ENCODE data around the gene CNNM3.
"Not testable (repeated sequence)": the region's sequence is repeated elsewhere in the genome, so short reads cannot be mapped to it uniquely, and the experiment has no call there.

The CNNM3 gene

DNA sequence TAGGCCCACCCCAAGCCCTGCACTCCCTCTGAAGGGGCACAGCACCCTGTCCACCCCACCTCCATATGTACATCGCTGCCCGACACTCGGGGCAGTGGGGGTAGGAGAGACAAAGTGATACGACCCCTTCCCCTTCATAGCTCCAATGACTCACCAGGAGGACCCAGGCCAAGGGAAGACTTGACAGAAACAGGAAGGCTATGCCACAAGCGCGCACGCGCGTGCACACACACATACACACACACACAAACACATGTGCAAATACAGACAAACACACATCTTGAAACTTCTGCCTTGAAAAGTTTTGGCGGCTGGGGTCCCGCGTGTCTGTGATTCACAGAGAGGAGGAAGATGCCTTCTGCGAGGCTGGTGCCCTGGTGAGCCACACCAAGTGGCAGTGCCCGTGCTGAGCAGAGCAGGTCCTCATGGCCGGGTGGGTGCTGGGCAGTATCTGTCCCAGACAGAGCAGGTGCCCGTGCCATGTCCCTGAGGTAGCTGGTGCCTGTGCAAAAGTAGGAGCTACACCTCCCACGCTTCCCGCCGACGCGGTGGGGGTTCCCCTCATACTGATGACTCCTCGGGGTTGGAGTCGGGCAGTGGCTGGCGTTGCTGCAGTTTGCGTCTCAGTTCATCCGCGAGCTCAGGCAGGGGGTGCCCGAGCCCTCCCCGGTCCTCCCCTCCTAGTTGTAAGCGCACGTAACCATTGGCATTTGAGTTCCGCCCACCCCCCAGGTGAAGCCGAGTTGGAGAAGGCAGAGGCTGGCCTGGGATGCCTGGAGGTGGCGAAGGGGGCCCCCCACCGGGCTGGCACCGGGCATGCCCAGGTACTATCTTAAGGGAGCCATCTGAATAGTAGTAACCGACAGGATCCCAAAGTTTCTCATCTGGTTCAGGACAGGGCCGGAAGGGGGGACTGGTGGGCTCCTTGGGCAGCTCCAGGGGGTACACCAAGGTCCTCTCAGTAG lies 44.3 kb downstream of the CNNM3 start:
- DNase-seq = peak in 1 of 51 donors; percentile 19

DNA sequence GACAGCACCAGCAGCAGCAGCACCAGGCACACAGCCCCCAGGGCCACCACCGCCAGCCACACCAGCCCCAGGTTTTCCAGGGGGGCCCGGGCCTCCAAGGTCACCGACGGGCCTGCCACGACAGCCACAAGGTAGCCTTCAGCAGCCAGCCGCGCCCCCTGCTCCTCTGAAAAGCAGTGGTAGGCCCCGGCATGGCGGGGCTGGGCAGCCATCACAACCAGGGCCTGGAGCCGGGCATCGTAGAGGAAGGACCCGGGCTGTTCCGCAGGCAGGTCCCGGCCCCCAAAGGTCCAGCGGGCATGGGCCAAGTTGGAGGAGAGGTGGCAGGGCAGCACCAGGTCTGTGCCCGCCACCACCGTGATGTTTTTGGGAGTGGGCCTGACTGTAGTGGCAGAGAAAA lies 45.0 kb downstream of the CNNM3 start:
- no peak for DNase-seq

DNA sequence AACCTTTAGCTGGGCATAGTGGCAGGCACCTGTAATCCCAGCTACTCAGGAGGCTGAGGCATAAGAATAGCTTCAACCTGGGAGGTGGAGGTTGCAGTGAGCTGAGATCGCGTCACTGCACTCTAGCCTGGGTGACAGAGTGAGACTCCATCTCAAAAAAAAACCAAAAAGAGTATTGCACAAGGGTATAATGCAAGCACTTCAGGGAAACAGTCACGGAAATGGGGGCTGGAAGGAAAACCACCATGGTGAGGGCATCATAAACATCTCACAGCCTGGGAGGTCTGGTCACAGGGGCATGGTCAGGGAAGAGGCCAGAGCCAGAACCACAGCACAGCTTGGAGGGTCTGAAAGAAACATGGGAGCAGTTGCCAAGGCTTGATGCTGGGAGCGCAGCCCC lies 47.0 kb downstream of the CNNM3 start:
- not testable (repeated sequence) for DNase-seq

DNA sequence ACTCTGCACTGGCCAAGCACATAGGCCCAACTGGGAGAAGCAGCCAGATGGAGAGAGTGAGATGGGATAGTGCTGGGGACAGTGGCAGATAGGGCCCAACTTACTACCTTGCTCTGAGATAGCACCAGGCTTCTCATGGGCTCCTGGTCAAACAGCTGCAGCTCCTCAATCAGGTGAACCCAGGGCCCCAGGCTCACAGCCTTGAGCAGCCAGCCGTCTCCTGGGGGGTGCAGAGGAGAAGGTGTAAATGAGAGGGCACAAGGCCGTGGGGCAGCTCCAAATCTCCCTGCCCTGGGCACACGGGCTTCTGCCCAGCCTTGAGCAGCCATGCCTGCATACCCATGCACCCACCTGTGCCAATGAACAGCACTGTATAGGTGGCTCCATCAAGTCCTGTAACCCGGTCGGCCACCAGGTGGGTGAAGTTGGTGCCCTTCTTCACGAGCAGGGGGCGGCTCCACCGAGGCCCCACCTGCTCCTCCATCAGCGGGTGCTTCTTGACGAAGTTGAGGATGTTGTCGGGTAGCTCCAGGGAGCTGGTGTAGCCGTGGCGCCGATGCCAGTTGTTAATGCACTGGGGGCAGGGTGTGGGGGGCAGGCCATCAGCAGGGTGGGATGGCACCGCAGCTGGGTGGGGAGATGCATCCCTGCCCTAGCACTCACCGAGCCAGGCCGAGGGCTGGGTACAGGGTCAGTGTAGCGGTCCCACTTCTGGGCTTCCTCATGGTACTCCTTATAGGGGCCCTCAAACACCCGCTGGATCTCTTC lies 47.7 kb downstream of the CNNM3 start:
- DNase-seq = no peak

DNA sequence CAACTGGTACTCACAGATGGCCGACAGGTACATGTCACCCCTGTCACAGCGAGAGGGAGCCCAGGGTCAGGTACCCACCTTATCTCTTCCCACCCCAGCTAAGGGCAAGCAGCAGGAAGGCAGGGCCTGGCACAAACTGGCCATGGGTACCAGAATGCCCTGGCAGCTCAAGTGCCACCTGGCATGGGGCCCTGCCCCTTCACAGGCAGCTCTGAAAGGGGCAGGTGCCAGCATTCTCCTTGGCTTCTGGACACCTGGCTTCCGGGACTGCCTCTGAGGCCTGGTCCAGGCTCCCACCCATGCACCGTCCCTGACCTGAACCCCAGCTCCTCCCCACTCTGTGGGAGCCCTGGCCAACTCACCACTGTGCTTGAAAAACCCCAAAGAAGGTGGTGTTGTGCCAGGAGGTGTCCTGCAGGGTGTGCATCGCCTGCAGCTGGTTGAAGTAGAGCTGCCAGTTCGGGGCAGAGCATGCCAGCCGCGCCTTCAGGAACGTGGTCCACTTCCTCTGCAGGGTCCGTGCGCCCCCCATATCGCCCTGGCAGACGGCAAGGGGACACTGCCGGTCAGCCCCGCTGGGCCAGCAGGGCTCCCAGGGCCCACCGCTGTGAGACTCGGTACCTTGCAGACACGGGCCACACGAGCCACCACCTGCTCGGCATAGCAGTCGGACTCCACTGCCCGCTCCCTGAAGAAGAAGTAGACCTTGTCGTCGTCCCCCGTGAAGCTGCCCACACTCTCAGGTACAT lies 48.4 kb downstream of the CNNM3 start:
- no peak for DNase-seq

DNA sequence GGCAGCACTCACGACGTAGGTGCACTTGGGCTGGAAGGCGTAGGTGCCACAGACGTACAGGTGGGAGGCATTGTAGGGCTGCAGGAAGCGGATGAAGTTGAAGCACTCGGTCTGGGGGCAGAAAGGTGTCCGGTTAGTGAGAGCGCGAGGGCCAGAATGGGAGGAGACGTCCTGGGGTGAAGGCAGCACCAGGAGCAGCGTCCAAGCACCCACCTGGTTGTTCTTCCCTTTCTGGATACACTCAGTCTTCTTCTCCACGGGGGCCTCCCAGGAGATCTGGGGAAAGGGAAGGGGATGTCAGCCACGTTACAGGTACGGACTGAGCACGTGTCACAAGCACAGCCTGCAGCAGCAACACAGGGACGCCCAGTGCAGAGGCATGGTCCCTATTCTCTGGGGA lies 49.6 kb downstream of the CNNM3 start:
- no peak for DNase-seq

DNA sequence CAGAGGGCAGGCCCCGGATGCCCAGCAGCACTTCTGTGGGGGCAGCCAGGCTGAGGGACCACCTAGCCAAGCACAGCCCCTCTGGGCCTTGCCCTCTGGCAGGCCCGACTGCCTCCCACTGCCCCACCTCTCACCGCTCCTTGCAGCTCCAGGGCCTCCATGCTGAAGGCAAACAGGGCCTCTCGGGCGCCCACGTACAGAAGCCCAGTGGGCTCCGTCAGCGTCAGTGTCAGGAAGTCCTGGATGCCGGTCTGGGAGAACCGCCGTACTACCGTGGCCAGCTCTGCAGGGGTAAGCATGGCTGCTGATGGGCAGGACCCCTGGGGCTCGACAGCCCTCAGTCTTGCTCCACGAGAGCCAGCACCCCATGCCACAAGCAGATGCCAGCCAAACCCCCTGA lies 50.1 kb downstream of the CNNM3 start:
- no peak for DNase-seq

DNA sequence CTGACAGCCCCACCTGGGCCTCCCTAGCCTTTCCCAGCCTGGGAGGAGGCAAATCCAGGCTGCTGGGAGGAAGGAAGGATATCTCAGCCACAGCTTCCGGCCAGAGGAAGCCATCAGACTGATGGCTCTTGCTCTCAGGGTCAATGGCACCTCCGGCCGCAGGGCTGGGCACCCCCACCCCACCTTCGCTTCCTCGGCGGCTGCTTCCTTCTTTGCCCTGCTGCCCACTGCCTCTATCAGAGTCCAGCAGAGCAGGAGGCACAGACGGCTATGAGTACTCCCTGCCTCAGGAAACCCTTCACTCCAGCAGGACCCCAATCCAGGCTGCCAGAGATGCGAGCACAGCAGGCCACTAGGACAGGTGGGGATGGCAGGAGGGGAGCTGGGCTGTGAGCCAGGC lies 50.5 kb downstream of the CNNM3 start:
- DNase-seq = no peak

DNA sequence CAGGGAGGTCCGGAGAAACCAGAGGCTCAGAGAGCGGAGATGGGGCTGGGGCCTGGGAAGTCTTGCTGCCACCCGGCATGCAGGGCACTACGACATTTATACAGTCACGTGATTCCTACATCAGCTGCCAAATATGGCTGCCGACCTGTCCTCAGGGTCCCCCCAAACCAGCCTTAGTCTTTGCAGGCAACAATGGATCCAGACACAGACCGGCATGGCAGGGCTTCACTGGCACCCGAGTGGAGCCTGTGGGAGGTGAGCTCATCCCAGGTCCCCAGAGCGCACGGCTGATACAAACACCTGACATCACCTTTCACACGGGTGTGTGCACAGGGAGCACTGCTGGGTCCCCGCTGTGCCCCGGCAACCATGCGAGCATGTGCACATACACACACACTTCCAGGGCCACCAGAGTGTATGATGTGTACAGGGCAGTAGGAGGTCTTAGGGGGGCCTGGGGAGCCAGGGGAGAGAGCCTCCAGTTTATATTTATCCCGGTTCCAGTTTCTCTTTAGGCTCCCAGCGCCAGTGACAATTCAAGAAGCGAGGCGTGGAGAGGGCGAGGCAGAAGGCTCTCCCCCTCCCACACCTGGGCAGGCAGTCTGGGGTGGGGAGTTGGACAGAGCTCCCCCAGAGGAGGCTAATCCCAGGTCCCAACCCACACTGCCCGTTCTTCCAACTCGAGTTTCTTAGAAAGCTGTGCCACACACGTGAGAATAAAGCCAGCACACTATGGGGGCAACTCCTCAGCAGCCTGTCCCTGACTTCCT lies 51.1 kb downstream of the CNNM3 start:
- peak in 2 of 51 donors; percentile 16 to 31 for DNase-seq

DNA sequence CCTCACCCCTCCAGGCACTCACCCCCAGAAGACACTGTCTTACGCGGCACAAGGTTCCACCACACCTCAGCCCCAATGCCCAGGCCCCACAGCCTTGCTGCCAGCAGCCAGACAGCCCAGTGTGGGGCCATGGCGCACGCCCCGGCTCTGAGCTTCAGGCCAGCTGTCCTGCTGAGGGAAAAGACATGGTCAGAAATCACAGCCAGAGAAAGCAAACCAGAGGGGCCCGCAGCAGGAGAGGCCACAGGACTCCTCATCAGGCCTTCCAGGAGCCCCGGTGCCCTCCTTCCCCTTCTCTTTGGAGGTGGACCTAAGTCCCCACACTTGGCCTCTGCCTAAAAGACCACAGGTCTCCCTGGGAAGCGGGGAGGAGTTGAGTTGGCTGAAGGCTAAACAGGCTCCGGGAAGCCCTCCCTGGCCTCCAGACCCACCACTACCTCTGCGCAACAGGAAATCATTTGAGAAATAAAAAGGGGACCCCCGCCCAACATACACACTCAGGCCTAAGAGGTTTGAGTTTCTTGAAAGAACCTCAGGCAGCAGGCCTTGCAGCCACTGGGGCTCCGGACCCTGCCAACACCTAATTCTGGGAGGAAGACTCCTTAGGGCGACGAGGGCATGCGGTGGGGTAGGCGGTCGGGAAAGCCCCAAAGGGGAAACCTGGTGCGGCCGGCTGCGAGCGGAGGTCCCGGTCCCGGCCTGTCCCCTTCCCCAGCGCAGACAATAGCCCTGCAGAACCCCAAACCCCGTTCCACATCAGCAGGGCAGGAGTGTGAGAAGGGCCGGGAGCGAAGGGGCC lies 51.9 kb downstream of the CNNM3 start:
- peak in 3 of 51 donors; percentile 30 to 62 (median 59) for DNase-seq

DNA sequence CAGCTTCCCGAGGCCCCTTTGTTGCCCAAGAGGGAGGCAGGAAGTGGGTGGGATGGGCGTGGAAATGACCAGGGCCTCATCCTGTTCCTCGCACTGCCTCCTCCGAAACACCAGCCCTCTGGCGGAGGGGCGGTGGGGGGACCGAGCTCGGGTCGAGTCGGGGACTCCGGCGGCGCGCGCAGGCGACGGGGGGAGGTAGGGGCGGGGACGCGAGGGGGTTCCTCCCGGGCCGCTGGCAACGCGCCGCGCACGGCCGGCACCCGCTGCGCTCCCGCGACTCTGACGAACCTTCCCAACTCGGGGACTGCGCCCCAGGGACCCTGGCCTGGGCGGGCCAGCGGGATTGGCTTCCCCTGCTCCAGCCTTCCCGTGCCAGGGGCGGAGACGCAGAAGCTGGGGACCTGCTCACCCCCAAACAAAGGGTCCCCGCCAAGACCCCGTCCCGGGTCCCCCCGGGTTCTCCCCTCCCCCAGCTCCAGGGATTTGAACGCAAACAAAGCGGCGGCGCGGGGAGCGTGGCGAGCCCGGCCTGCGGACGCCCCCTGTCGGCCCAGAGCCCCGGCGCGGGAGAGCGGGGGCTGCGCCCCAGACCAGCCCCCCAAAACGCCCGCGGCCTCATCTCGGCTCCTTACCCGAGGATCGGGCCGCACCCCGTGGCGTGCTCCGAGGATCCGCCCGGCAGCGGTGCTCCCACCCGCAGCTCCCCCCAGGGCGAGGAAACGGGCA lies 52.6 kb downstream of the CNNM3 start:
- peak in 44 of 51 donors; percentile 36 to 87 (median 71) for DNase-seq

DNA sequence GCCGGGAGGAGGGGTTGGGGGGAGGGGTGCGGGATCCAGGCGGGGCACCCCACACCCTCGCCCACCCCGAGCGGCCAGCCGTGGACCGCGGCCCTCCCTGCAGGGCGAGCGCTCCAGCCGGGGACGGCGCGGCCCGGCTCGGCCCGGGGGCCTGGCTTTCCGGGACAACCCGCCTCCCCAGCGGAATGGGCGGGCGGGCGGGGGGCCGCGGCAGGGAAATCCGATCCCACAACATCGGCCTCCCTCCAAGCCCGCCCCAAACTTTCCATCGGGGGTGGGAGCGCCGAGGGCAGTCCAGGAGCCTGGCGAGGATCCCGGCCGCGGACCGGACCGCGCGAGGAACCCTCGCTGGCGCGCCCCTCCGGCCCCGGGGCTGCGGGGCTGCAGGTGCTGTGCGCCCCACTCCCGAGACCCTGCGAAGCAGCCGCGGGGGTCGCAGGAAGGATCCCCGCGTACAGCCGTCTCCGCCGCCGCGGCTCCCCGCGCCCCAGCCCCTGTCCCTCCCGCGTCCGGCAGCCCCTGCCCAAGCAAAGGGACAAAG lies 53.3 kb downstream of the CNNM3 start:
- DNase-seq = peak in 38 of 51 donors; percentile 39 to 86 (median 73)

DNA sequence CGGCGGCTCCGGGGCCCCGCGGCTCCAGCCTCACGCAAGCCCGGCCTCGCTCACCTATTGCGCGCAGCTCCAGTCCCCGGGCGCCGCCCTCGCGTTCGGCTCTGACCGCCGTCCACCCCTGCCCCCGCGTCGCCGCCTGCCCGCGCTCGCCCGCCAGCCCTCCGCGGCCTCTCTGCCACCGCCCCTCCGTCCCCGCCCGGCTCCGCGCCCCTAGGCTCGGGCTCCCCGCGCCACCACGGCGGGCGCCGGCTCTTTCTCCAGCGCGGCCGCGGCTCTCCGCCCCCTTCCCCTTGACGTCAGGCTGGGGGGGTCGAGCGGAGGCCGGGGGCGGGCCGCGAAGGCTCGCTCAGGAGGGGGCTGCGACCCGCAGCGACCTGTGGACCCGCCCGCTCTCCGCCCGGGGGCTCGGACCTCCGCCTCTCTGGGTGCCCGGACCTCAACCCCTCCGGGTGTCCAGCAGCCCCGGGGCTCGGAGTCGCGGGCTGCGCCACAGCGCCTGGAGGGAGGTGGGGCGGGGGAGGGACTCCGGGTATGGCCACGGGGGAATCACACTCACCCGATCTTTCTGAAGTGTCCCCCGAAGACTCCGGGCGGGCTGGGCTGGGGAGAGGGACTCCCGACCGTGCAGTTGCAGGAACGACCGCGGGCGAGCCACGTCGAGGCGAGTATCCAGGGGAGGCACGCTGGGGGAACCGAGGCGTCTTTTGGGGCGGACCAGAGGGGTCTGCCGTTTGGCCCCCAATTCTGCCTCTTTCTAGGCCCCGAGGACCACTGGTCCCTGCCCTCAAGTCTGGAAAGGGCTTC lies 54.0 kb downstream of the CNNM3 start, which contains the start of gene SEMA4C:
SEMA4C (minus strand) TSS at position 259 of the 804 bp plus-strand sequence. CDS start 2,194 bp downstream, outside the sequence.
- peak in 44 of 51 donors; percentile 32 to 84 (median 70) for DNase-seq

DNA sequence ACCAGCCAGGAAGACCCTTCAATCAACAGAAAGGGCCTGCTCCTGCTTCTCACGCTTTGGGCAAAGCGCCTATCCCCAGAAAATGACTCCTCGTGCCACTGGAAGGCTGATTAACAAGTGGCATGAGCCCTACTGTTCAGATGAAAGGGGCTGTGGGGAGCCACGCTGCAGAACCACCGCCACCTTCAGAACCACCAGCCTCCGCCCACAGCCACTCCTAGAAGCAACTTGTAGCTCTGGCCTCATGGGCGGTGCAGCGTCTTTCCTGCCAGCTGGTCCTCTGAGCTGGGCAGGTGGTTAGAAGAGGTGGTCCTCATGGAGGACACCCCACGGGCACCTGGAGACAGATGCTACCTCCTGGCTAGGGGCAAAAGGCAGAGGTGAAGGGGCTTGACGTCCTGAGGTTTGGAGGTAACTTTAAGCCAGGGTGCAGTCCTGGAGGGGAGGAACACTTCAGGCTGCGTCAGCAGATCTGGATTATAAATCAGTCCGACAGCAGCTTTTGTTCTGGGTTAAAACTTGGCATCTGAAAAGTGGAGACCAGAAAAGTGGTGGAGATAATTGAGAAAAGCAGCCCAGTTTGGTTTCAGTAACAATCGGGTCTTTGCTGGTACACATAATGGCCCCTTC lies 54.7 kb downstream of the CNNM3 start:
- DNase-seq = peak in 18 of 51 donors; percentile 35 to 79 (median 55)

DNA sequence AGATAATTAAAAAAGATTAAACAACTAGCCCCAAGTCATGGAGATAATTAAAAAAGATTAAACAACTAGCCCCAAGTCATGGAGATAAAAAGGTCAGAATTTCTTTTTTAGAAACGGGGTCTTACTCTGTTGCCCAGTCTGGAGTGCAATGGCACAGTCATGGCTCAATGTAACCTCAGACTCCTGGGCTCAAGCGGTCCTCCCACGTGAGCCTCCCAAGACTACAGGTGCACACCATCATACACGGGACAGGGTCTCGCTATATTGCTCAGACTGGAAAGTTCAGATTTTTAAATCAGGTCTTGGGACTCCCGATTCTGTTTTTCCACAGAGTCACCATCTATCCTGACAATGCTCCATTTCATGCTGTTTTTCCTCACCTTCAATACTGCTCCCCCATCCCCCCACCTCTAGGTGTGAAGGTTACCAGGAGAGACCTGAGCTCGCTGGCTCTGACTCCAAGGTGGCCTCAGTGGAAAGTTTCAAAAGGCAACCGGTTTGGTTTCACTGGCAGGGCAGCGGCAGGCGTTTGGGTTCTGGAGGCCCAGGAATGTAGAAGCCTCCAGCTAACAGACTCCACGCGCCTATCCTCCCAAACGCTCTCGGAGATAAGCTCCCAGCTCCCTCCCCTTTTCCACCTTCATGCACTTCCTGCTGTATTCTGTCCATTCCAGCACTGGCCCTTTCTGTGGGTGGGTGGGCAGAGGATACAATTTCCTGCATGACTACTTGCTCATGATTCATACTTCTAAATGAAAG lies 56.7 kb downstream of the CNNM3 start:
- no peak for DNase-seq

DNA sequence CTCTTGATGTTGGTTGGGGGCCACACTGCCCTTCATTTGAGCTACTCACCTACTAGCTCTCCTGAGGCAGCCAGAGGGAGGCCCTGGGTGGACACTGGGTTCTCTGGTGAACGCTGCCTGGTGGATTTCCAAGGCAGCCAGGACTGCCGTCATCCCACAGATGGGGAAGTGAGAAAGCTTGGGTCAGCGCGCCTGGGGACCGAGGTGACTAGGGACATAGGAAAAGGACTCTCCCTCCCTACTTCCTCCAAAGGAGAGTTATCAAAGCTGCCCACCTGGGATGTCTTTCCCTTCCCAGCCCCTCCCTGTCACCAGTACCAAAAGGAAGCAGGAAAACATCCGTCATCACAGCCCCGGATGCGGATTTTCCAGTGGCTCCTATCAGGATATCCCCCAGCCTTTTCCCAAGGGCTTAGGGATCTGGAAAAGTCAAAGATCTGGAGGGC lies 57.6 kb downstream of the CNNM3 start:
- DNase-seq = peak in 13 of 51 donors; percentile 26 to 51 (median 35)
